GM19452 (cell line): ENCODE data around the gene OXER1.

Experiments used
- ATAC-seq: cut with Tn5 transposase; IDR thresholded peaks from one replicate; pipeline ENCODE4 v1.9.1; 2021; ENCODE audit not compliant: unreplicated experiment

OXER1 gene

DNA sequence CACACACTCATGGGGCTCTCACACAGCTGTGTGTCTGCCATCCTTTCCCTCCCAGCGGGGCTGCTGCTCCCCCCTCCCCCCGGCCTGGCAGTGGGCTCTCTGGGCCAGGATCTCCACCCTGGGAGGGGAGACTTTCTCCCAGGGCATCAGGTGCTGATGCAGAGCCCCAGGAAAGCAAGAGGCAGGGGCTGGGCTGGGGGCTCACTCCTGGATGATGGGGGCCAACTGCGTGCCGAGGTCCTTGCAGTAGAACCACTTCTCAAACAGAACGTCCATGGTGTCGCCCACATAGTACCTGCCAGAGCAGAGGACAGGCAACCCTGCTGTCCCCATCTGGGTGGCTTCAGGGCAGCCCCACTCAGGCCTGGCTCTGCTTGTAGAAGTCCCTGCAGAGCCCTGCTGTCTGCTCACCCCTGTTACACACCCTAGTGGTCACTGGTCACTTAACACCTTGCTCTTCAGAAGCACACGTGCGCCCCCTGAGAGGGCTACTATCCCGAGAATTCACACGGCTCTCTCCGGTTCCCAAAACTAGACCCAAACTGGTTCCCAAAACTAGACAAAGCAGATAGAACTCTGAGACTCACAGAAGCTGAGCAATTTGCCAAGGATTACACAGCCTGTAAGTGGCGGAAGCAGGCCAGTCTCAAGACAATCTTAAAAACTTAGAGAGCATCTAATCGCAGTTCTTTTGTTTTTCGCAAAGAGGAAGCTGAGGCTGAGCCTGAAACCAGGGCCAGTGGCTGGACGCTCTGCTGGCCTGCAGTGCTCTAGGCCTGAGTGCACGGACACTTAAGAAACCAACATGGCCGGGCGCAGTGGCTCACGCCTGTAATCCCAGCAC, 6.6 kb upstream of the OXER1 start:
- no peak for ATAC-seq

- ATAC-seq = no peak
These were observed 5.8 kb upstream of the OXER1 start for GRCh38 chr2:42769583-42770287.

GRCh38 chr2:42768706-42769256, 4.8 kb upstream of the OXER1 start:
- ATAC-seq = no peak

GRCh38 chr2:42767899-42768705, 4.2 kb upstream of the OXER1 start:
- ATAC-seq = no peak

DNA sequence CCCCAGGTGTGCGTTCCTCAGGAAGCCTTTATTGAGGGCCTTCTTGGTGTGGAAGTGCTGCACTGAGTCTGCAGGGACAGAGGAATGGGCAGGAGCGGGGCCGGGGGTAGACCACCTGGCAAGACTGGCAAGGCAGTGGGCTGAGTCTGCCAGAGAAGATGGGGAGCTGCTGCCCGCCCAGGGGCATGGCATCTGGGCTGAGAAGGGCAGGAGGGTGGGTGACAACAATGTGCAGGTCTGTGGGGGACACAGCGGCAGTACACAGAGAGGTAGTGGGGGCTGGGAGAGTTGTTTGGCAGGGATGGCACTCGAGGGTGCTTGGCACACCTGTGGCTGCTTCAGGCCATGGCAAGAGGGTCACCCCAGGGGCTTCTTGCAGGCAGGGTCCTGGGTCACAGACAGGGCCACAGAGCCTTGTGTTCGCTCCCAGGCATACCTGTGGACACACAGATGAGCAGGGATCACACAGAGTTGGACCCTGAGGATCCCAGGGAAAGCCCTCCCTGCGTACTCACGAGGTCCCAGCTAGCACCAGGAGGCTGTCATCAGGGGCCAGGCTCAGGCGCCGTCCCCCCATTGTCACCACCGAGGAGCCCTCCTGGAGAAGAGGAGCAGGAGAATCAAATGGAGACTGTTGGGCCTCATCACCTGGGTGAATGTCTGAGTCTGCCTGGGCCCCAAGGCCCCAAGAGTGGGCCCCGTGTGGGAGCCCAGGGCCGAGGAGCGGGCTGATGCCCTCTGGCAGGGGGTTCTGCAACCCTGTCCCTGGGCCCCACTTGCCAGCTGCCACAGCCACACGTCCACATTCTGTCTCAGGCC, 3.4 kb upstream of the OXER1 start:
- ATAC-seq = no peak

DNA sequence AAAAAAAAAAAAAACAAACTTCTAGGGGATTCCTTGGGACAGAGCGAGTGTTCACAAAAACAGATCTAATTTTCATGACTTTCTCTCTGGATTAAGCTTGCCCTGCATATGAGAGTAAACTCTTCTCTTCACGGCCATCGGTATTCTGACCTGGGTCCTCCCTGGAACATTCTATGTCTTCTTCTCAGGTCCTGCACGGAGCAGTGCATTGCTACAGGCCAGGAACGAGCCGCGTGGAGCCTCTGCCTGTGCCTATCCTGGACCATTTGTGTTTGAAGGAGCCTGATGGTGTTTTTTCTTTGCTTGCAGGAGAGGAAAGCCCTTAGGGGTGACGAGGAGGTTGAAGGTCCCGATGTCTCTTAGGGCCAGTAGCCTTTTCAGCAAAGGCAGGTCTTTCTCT, 1.8 kb upstream of the OXER1 start:
- ATAC-seq = no peak

DNA sequence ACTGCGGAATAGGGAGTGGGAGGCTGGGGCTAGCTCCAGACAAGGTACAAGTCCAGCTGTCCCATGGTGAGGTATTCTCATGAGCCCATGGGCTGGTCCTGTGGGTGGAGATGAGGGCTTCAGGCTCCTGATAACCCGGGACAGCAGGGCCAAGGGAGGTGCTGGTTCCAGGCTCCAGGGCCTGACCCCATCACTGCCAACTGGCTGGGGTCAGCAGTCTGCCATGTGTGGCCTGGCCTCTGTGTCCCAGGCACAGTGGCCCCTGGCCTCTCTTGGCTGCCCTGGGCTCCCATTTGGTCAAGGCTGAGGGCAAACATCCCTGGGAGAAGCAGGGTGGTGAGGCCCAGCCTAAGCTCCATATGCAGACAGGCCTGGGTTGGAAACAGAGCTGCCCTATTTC, 966 bp upstream of the OXER1 start:
- no peak for ATAC-seq

DNA sequence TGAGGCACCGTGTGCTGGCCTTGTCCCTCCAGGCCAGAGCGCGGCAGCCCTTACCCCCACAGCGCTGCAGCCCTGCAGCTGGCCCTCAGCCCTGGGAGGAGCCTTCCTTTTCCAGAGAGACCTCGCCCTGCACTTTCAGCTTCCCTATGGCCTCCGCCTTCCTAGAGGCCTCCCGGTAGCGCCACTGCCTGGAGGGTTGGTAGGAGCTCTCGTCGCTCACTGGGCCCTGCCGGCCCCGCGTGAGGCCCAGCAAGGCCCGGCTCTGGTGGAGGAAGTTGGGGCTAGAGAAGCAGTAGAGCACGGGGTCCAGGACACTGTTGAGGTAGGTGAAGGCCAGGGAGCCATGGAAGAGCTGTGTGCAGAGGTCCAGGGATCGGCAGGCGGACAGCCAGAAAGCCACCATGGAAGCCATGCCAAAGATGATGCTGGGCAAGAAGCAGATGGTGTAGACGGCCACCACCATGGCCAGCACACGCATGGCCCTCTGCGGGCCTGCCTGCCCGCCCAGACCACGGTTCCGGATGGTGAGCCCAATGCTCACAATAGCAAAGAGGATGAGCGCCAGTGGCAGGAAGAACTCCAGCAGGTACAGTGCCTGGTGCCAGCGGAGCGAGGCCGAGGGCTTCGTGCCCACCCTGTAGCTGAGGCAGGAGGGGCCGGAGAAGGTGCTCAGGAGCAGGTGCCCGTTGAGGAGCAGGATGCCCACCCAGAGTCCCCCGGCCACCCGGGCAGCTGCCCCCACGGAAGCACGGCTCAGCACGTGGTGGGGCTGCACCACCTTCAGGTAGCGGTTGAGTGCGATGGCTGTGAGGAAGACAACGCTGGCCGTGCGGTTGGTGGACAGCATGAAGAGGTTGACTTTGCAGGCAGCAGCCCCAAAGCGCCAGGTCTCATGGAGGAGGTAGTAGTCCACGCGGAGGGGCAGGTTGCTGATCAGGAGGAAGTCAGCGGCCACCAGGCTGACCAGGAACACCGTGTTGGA, 821 bp downstream of the OXER1 start:
- ATAC-seq = no peak

GRCh38 chr2:42762155-42762554, 1.8 kb downstream of the OXER1 start:
- ATAC-seq = no peak

DNA sequence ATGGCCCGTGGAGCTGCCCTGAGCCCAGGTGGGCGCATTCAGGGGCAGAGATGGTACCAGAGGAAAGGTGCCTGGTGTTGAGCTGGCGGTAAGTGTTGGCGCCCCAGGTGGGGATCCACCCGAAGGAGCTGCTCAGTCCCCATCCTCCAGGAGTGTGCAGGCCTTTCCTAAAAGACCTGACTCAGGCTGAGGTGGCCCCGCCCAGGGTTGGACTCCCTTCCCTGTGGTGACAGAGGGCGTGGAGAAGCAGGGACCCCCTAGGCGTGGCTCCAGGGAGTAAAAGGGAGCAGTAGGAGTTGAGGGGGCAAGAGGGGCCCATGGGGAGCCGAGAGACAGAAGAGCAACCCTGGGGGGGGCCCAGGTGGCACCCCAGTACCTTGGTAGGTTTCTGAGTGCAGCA, 2.4 kb downstream of the OXER1 start:
- ATAC-seq = no peak

GRCh38 chr2:42758751-42759150, 5.2 kb downstream of the OXER1 start:
- ATAC-seq = no peak

- no peak for ATAC-seq
These were observed 5.8 kb downstream of the OXER1 start for GRCh38 chr2:42757981-42758740.

DNA sequence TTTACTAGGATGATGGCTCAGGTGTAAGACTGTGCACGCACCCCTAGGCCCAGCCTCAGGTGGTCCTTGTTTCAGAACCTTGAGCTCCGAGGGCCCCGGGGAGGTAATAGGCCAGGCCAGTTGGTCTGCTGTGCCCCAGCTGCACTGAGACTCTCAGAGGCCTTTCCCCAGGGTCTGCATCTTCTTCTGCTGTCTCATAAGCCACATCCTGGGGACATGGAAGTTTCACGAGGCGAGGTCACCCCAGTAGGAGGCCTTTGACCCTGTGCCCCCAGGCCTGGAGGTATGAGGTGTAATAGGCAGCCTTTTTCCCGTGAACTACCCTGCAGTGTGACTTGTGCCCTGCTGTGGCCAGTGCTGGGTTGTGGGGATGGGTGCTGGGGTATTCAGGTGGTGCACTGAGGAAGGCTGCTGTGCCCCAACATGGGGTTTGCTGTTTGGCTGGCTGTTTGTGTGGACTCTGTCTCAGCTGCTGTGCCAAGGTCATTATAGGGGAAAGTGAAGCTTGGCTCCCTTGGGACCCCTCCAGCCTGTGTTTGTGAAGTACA, 6.9 kb downstream of the OXER1 start:
- ATAC-seq = no peak

DNA sequence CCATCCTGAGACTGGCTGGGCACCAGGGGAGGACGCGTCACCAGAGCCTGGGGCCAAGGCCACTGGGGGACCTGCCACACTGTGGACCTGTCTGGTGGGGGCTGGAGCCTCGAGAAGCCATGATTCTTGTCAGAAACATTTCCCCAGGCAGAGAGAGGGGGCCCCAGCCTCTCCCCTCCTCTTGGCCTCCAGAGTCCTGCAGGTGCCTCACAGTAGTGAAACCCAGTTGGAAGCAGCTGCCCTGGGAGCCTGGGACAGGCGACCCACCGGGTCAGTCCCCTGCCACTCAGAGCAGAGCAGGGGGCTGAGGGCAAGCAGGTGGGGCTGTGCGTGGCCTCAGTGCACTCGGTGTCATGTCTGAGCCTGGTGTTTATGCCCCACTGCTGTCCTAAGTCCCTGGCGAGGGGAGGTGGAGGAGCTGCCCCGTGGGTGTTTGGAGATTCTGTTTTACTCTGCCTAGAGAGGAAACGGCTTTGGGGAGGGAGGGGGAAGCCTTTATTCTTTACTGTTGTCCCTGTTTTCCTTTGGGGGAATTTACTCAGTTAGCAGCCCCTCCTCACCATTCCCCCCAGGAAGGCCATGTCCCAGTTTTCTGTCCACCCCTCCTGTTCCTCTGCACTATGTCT, 7.7 kb downstream of the OXER1 start:
- ATAC-seq = no peak

GRCh38 chr2:42755191-42755880, 8.6 kb downstream of the OXER1 start:
- ATAC-seq = no peak

- ATAC-seq = no peak
These were observed 9.2 kb downstream of the OXER1 start for GRCh38 chr2:42754776-42755140.

GRCh38 chr2:42754021-42754775, 9.7 kb downstream of the OXER1 start:
- peak; percentile 71 for ATAC-seq
